ENCODE data around the gene GREB1.

- TF ChIP-seq YY1 (IDR thresholded peaks at IDR 0.05; ENCODE audit: low read depth), result no peak
- TF ChIP-seq EP300 (IDR thresholded peaks at IDR 0.05; ENCODE audit: borderline replicate concordance), result no peak
- TF ChIP-seq TEAD4 (IDR thresholded peaks at IDR 0.05), result no peak
- no peak for TF ChIP-seq CEBPB (IDR thresholded peaks at IDR 0.05)
- TF ChIP-seq CREB1 (IDR thresholded peaks at IDR 0.05; ENCODE audit: low read depth), result no peak
- no peak for TF ChIP-seq RAD21 (IDR thresholded peaks at IDR 0.05; ENCODE audit: low read depth)
- TF ChIP-seq NFIC (IDR thresholded peaks at IDR 0.05), result no peak
- TF ChIP-seq, protein P1, sequence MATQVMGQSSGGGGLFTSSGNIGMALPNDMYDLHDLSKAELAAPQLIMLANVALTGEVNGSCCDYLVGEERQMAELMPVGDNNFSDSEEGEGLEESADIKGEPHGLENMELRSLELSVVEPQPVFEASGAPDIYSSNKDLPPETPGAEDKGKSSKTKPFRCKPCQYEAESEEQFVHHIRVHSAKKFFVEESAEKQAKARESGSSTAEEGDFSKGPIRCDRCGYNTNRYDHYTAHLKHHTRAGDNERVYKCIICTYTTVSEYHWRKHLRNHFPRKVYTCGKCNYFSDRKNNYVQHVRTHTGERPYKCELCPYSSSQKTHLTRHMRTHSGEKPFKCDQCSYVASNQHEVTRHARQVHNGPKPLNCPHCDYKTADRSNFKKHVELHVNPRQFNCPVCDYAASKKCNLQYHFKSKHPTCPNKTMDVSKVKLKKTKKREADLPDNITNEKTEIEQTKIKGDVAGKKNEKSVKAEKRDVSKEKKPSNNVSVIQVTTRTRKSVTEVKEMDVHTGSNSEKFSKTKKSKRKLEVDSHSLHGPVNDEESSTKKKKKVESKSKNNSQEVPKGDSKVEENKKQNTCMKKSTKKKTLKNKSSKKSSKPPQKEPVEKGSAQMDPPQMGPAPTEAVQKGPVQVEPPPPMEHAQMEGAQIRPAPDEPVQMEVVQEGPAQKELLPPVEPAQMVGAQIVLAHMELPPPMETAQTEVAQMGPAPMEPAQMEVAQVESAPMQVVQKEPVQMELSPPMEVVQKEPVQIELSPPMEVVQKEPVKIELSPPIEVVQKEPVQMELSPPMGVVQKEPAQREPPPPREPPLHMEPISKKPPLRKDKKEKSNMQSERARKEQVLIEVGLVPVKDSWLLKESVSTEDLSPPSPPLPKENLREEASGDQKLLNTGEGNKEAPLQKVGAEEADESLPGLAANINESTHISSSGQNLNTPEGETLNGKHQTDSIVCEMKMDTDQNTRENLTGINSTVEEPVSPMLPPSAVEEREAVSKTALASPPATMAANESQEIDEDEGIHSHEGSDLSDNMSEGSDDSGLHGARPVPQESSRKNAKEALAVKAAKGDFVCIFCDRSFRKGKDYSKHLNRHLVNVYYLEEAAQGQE (IDR thresholded peaks at IDR 0.05; ENCODE audit: low read depth), result no peak
- no peak for TF ChIP-seq TAF1 (IDR thresholded peaks at IDR 0.05; ENCODE audit: low read depth)
- no peak for TF ChIP-seq MAX (IDR thresholded peaks at IDR 0.05)
- TF ChIP-seq EGR1 (IDR thresholded peaks at IDR 0.05), result no peak
- TF ChIP-seq FOXM1 (IDR thresholded peaks at IDR 0.05; ENCODE audit: borderline replicate concordance, low read depth), result no peak
- no peak for TF ChIP-seq TCF12 (IDR thresholded peaks at IDR 0.05; ENCODE audit: low read depth)
These were observed 145.2 kb downstream of the GREB1 start for GRCh38 chr2:11679016-11679415.
